ENCODE results near the gene NBEA. TPM values are rescaled to one million over a fixed set of nuclear protein-coding genes. Genes with fewer than 3 reads are reported as not detected.

Gene NBEA
- total RNA-seq, 2 donors from 2014 or later: 7.7 to 10.2 TPM

GRCh38 chr13:35693134-35693784 lies 751.2 kb downstream of the NBEA start:
- Histone ChIP-seq H3K9me3 (no peaks in the 10 kb centered on the region), H3K27ac (no peak overlapping the region)
- no peak for ATAC-seq (ENCODE audit: insufficient number of reproducible peaks, low FRiP score, low read depth)

GRCh38 chr13:35694031-35694430 lies 752.0 kb downstream of the NBEA start:
- no peak overlapping the region for H3K27ac ChIP-seq
- DNase-seq (ENCODE audit: low spot score): no peak
- H3K27me3 ChIP-seq (replicated peaks; ENCODE audit: insufficient read depth): no peaks in the 10 kb centered on the region
- no peak for TF ChIP-seq CTCF (IDR thresholded peaks at IDR 0.05)
- H3K4me3 ChIP-seq: no peak overlapping the region
- ATAC-seq (ENCODE audit: insufficient number of reproducible peaks, low FRiP score, low read depth): no peak
- peaks cover 0 to 11% of the 10 kb centered on the region in 2 donors for H3K4me1 ChIP-seq (ENCODE audit: control insufficient read depth in 1 of 2, low read depth in 2 of 2)
- H3K9me3 ChIP-seq: no peaks in the 10 kb centered on the region
- H3K36me3 ChIP-seq: no peaks in the 10 kb centered on the region

More at GRCh38 chr13:35693134-35693784, 751.2 kb downstream of the NBEA start:
- Histone ChIP-seq H3K4me3 (no peak overlapping the region), H3K27me3 (replicated peaks; ENCODE audit: insufficient read depth) (no peaks in the 10 kb centered on the region), H3K4me1 (ENCODE audit: control insufficient read depth in 1 of 2, low read depth in 2 of 2) (peaks cover 0 to 7% of the 10 kb centered on the region in 2 donors), H3K36me3 (no peaks in the 10 kb centered on the region)
- no peak for TF ChIP-seq CTCF (IDR thresholded peaks at IDR 0.05)
- DNase-seq (ENCODE audit: low spot score): no peak

- no peak for TF ChIP-seq CTCF (IDR thresholded peaks at IDR 0.05)
- ATAC-seq (ENCODE audit: insufficient number of reproducible peaks, low FRiP score, low read depth): no peak
- Histone ChIP-seq H3K9me3 (no peaks in the 10 kb centered on the region), H3K36me3 (no peaks in the 10 kb centered on the region), H3K4me1 (ENCODE audit: control insufficient read depth in 1 of 2, low read depth in 2 of 2) (peaks cover 0 to 16% of the 10 kb centered on the region in 2 donors), H3K4me3 (no peak overlapping the region), H3K27ac (no peak overlapping the region), H3K27me3 (replicated peaks; ENCODE audit: insufficient read depth) (no peaks in the 10 kb centered on the region)
- no peak for DNase-seq (ENCODE audit: low spot score)
These were observed 752.7 kb downstream of the NBEA start for GRCh38 chr13:35694549-35695447.

- no peaks in the 10 kb centered on the region for H3K36me3 ChIP-seq
- H3K9me3 ChIP-seq: no peaks in the 10 kb centered on the region
- DNase-seq (ENCODE audit: low spot score) (no peak), ATAC-seq (ENCODE audit: insufficient number of reproducible peaks, low FRiP score, low read depth) (no peak)
- H3K27ac ChIP-seq: no peak overlapping the region
- H3K4me1 ChIP-seq (ENCODE audit: control insufficient read depth in 1 of 2, low read depth in 2 of 2): peaks cover 0 to 16% of the 10 kb centered on the region in 2 donors
- no peak overlapping the region for H3K4me3 ChIP-seq
- no peaks in the 10 kb centered on the region for H3K27me3 ChIP-seq (replicated peaks; ENCODE audit: insufficient read depth)
- TF ChIP-seq CTCF (IDR thresholded peaks at IDR 0.05): no peak
These were observed 753.3 kb downstream of the NBEA start for GRCh38 chr13:35695448-35695770.

- TF ChIP-seq CTCF (IDR thresholded peaks at IDR 0.05): no peak
- Histone ChIP-seq H3K4me1 (ENCODE audit: control insufficient read depth in 1 of 2, low read depth in 2 of 2) (peaks cover 0 to 16% of the 10 kb centered on the region in 2 donors), H3K9me3 (no peaks in the 10 kb centered on the region), H3K27ac (no peak overlapping the region), H3K4me3 (no peak overlapping the region), H3K36me3 (no peaks in the 10 kb centered on the region), H3K27me3 (replicated peaks; ENCODE audit: insufficient read depth) (no peaks in the 10 kb centered on the region)
- no peak for DNase-seq (ENCODE audit: low spot score)
- ATAC-seq (ENCODE audit: insufficient number of reproducible peaks, low FRiP score, low read depth): no peak
These were observed 755.2 kb downstream of the NBEA start for GRCh38 chr13:35697186-35697730.

Data from thoracic aorta (tissue), 2 donors.